GM12892 (cell line): Measurements from ENCODE around the gene WASF3.

Experiments
- POLR2A ChIP-seq: IDR thresholded peaks from 2 replicates; pipeline ENCODE4 v1.6.1; 2011; ENCODE audit warnings: low read depth, low read length, control low read depth
- TAF1 ChIP-seq: IDR thresholded peaks from 2 replicates; pipeline ENCODE4 v1.6.1; 2011; ENCODE audit warnings: low read depth, mild to moderate bottlenecking, control low read depth, low read length, borderline replicate concordance

- TF ChIP-seq POLR2A (no peak), TAF1 (no peak)
These were observed 152.7 kb downstream of the WASF3 start for GRCh38 chr13:26710166-26710565.
